Ascending aorta (tissue), 2 donors: ENCODE data around the gene GOLGA5. TPM values are rescaled to one million over a fixed set of nuclear protein-coding genes. Genes with fewer than 3 reads are reported as not detected.

ENCODE experiments used
- DNase-seq, 2 donors: peaks; one replicate each; pipeline ENCODE4 v3.0.0-alpha.2; 2019; ENCODE audit warnings: low spot score in 2 of 2
- H3K27ac ChIP-seq, 2 donors: fragments of 200-600 bp; sonication (generic); one replicate each; pipeline ENCODE4 v1.5.1; 2016 to 2017; ENCODE audit warnings: mild to moderate bottlenecking in 1 of 2
- H3K27me3 ChIP-seq: fragments of 200-600 bp; sonication (generic); one replicate; pipeline ENCODE4 v1.5.1; 2017
- H3K36me3 ChIP-seq, 2 donors: fragments of 200-600 bp; sonication (generic); one replicate each; pipeline ENCODE4 v1.5.1; 2016
- H3K4me1 ChIP-seq, 2 donors: fragments of 200-600 bp; sonication (generic); one replicate each; pipeline ENCODE4 v1.5.1; 2016 to 2017; ENCODE audit warnings: mild to moderate bottlenecking in 1 of 2
- H3K4me3 ChIP-seq, 2 donors: fragments of 200-600 bp; sonication (generic); one replicate each; pipeline ENCODE4 v1.5.1; 2016 to 2017; ENCODE audit warnings: mild to moderate bottlenecking in 1 of 2
- H3K9me3 ChIP-seq, 2 donors: fragments of 200-600 bp; sonication (generic); one replicate each; pipeline ENCODE4 v1.5.1; 2016
- intact Hi-C: fragments of 100-400 bp; cut with DNase I; formaldehyde crosslinking; loops from one replicate; pipeline ENCODE4 v1.15.1; 2023
- total RNA-seq: library from RNA; depleted of rRNA; stranded (reverse); fragments of >200 nt; gene quantifications from one replicate; pipeline ENCODE4 v1.1.0, GENCODE V29; 2016
- TF ChIP-seq, protein P1 (sequence below), 3 experiments: fragments of 200-600 bp in 2 of 3; fragments of 450-650 bp in 1 of 3; sonication (generic) in 2 of 3; IDR thresholded peaks; one replicate each; pipeline ENCODE4 v1.5.1; 2016 to 2019; ENCODE audit warnings: antibody characterized with exemption in 3 of 3, mild to moderate bottlenecking in 1 of 3, moderate library complexity in 1 of 3

GOLGA5 gene
- total RNA-seq, 1 donor from 2014 or later = 26.3 TPM

DNA sequence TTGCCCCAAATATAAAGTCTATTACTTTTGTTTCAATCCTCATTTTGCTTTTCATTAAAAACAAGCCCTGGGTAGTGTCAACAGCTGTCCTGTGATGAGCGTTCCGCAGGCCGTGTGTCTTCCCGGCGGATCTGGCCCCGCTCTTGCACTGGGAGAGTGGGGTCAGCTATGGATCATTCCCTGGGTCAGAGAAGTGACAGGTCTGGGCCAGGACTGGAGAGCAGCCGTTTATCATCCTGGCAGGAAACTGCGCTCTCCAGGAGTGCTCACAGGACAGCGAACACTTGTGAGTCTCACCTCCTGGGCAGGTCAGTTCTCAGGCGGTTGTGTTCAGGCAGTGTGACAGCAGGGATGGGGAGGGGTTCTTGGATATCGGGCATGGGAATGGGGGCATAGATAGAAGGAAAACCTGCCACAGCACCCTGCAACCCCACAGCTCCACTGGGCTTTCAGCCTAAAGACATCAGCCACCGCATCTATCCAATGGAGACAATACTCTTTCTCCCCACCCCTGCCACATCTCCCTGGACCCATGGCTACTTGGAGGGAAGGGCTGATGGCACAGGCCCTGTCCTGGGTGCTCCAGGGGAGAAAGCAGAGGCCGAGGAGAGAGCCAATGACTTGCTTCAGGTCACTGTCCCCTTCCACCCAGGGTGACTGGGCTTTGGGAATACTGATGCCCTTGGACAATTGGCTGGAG lies 81.0 kb downstream of the GOLGA5 start:
- Histone ChIP-seq H3K4me1 (no peaks in the 10 kb centered on the region), H3K36me3 (no peaks in the 10 kb centered on the region), H3K4me3 (no peak overlapping the region), H3K27ac (no peak overlapping the region), H3K9me3 (no peaks in the 10 kb centered on the region), H3K27me3 (no peaks in the 10 kb centered on the region)
- TF ChIP-seq, protein P1, sequence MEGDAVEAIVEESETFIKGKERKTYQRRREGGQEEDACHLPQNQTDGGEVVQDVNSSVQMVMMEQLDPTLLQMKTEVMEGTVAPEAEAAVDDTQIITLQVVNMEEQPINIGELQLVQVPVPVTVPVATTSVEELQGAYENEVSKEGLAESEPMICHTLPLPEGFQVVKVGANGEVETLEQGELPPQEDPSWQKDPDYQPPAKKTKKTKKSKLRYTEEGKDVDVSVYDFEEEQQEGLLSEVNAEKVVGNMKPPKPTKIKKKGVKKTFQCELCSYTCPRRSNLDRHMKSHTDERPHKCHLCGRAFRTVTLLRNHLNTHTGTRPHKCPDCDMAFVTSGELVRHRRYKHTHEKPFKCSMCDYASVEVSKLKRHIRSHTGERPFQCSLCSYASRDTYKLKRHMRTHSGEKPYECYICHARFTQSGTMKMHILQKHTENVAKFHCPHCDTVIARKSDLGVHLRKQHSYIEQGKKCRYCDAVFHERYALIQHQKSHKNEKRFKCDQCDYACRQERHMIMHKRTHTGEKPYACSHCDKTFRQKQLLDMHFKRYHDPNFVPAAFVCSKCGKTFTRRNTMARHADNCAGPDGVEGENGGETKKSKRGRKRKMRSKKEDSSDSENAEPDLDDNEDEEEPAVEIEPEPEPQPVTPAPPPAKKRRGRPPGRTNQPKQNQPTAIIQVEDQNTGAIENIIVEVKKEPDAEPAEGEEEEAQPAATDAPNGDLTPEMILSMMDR (IDR thresholded peaks at IDR 0.05) = no peak
- no peak for DNase-seq
- intact Hi-C loops = no loop called here

DNA sequence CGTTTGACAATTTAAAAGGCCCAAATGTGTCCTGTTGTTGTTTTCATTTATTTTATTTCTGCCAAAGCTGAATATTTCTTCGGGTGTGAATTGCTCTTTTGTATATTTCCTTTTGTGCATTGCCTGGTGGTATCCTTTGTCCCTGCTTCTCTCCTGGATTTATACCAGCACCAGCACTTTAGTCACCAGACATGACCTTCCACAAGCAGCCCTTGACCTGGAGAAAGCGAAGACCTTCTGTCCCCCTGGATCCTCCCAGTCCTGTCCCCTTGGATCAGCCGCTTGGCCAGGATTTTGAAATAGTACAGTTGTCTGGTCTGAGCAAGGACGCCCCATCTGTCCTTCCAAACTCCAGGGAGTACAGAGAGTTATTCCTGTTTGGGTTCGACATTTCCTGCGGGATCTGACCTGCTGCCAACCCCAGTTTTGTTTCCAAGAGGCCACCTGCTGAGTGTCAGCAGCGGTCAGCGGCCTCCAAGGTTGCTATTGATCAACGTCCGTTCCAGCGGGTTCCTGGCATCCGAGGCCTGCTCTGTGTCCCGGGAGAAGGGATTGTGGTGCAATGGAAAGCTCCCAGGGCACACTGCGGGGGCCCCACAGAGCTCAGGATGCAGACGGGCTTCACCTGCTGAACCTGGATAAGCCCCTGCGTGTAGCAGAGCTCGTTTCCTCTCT lies 83.8 kb downstream of the GOLGA5 start:
- no peaks in the 10 kb centered on the region for H3K9me3 ChIP-seq
- intact Hi-C loops = no loop called here
- no peaks in the 10 kb centered on the region for H3K27me3 ChIP-seq
- H3K36me3 ChIP-seq = no peaks in the 10 kb centered on the region
- no peaks in the 10 kb centered on the region for H3K4me1 ChIP-seq
- no peak overlapping the region for H3K27ac ChIP-seq
- H3K4me3 ChIP-seq = no peak overlapping the region
- TF ChIP-seq, protein P1 (IDR thresholded peaks at IDR 0.05) = no peak
- DNase-seq = no peak

DNA sequence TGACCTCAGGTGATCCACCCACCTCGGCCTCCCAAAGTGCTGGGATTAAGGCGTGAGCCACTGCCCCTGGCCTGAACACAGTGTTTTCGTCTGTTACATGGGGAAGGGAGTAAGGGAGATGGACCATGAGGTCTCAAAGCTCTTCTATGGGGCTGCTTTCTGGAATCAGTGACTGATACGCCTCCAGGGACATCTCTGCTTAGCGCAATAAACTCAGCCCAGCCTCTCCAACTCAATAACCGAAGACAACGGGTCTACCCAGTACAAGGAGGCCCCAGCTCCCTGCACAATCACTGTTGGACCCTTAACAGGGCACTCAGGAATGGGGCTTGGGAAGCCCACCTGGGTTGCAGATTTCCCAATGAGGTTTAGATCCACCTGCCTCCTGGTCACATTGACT lies 86.2 kb downstream of the GOLGA5 start:
- TF ChIP-seq, protein P1 (IDR thresholded peaks at IDR 0.05) = no peak
- Histone ChIP-seq H3K4me3 (no peak overlapping the region), H3K27ac (no peak overlapping the region), H3K27me3 (no peaks in the 10 kb centered on the region), H3K4me1 (no peaks in the 10 kb centered on the region), H3K9me3 (no peaks in the 10 kb centered on the region), H3K36me3 (no peaks in the 10 kb centered on the region)
- intact Hi-C loops = no loop called here
- DNase-seq = no peak

DNA sequence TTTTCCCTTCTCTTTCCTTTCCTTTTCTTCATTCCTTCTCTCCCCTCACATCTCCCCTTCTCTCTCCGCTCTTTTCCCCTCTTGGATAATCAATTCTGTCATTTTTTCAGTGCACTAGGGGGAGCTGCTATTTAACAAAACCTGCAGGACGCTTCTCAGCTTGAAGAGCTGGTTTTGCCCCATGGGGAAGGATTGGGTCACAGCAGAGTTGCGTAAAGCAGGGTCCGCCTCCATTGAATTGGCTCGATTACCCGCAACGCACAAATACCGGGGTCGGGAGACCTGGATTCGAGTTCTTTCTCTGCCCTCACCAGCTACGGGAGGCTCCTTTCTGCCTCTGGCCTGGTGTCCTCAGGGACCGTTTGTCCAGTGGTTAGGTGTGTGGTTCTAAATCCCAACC lies 86.7 kb downstream of the GOLGA5 start:
- Histone ChIP-seq H3K36me3 (no peaks in the 10 kb centered on the region), H3K27ac (no peak overlapping the region), H3K27me3 (no peaks in the 10 kb centered on the region), H3K9me3 (no peaks in the 10 kb centered on the region), H3K4me3 (no peak overlapping the region), H3K4me1 (no peaks in the 10 kb centered on the region)
- TF ChIP-seq, protein P1 (IDR thresholded peaks at IDR 0.05) = no peak
- DNase-seq = no peak
- intact Hi-C loops = no loop called here

DNA sequence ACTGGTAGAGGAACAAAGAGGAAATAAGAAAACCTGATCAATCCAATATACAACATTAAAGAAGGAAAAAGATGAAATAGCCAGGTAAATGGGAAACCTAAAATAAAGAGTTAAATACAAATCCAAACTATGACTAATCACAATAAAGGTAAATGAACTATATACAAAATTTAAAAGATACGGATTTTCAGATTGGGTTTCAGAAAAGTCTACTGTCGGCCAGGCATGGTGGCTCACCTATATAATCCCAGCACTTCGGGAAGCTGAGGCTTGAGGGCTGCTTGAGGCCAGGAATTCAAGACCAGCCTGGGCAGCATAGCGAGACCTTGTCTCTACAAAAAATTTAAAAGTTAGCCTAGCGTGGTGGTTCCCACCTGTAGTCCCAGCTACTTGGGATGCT lies 89.0 kb downstream of the GOLGA5 start:
- Histone ChIP-seq H3K4me1 (no peaks in the 10 kb centered on the region), H3K27me3 (no peaks in the 10 kb centered on the region), H3K27ac (no peak overlapping the region), H3K4me3 (no peak overlapping the region), H3K36me3 (no peaks in the 10 kb centered on the region), H3K9me3 (no peaks in the 10 kb centered on the region)
- intact Hi-C loops = no loop called here
- TF ChIP-seq, protein P1 (IDR thresholded peaks at IDR 0.05) = no peak
- no peak for DNase-seq
